Caco-2 (cell line): ENCODE measurements around the gene CERS6. TPM values are rescaled to one million over a fixed set of nuclear protein-coding genes. Genes with fewer than 3 reads are reported as not detected.

Experiments
- BruUV-seq: library from RNA; stranded (reverse); fragments of 400-500 nt; replicated peaks from 2 replicates; lab custom pipeline; 2021; lab: Mats Ljungman, UMichigan
- CTCF ChIA-PET: fragments of 300-600 bp; sonication (Branson Sonifier 250); formaldehyde crosslinking; loops from one replicate; lab custom pipeline; 2022; ENCODE audit warnings: antibody characterized with exemption; lab: Charles Lee
- POLR2A ChIA-PET: fragments of 300-600 bp; sonication (Branson Sonifier 250); formaldehyde crosslinking; loops from one replicate; lab custom pipeline; 2022; ENCODE audit warnings: antibody characterized with exemption; lab: Charles Lee
- DNase-seq, 2 experiments: peaks; one replicate each; pipeline versions ENCODE4 v3.0.0 to v3.0.0-alpha.2; 2020 to 2022
- H3K27me3 ChIP-seq: replicated peaks from 2 replicates; pipeline ENCODE4 v1.6.0; 2011; ENCODE audit warnings: low read length; ENCODE audit not compliant: control insufficient read depth, insufficient read depth
- H3K36me3 ChIP-seq: 2 replicates; pipeline ENCODE4 v1.5.1; 2011; ENCODE audit warnings: low read length; ENCODE audit not compliant: control insufficient read depth, insufficient read depth
- H3K4me1 ChIP-seq: fragments of 250-450 bp; sonication (Bioruptor Pico); 2 replicates; pipeline ENCODE4 v1.5.1; 2020; ENCODE audit warnings: mild to moderate bottlenecking
- H3K4me3 ChIP-seq: 2 replicates; pipeline ENCODE4 v1.5.1; 2011; ENCODE audit warnings: low read depth, mild to moderate bottlenecking, control low read depth, low read length
- H3K9me3 ChIP-seq: fragments of 250-450 bp; sonication (Bioruptor Pico); 2 replicates; pipeline ENCODE4 v1.5.1; 2020; ENCODE audit warnings: mild to moderate bottlenecking, moderate library complexity
- H3K27ac Mint-ChIP-seq: one replicate; pipeline ENCODE4 v1.8.0; 2022; ENCODE audit warnings: mixed read lengths; ENCODE audit not compliant: unreplicated experiment
- H3K27me3 Mint-ChIP-seq: one replicate; pipeline ENCODE4 v1.8.0; 2022; ENCODE audit warnings: mixed read lengths; ENCODE audit not compliant: insufficient read depth, unreplicated experiment
- H3K36me3 Mint-ChIP-seq: one replicate; pipeline ENCODE4 v1.8.0; 2022; ENCODE audit warnings: mild to moderate bottlenecking, mixed read lengths; ENCODE audit not compliant: insufficient read depth, unreplicated experiment
- H3K4me1 Mint-ChIP-seq: one replicate; pipeline ENCODE4 v1.8.0; 2022; ENCODE audit warnings: low read depth, mixed read lengths; ENCODE audit not compliant: unreplicated experiment
- H3K4me3 Mint-ChIP-seq: one replicate; pipeline ENCODE4 v1.8.0; 2022; ENCODE audit warnings: mild to moderate bottlenecking, moderate library complexity, mixed read lengths; ENCODE audit not compliant: unreplicated experiment
- H3K9me3 Mint-ChIP-seq: one replicate; pipeline ENCODE4 v1.8.0; 2022; ENCODE audit warnings: mixed read lengths; ENCODE audit not compliant: unreplicated experiment
- intact Hi-C: fragments of 100-400 bp; cut with micrococcal nuclease; formaldehyde crosslinking; loops from one replicate; pipeline ENCODE4 v1.10.0; 2022; ENCODE audit not compliant: unreplicated experiment
- microRNA-seq: library from miRNA; unstranded; fragments of <30 nt; microRNA quantifications from one replicate; pipeline ENCODE4 v1.2.0, GENCODE V29; 2022
- total RNA-seq: library from RNA; stranded (reverse); gene quantifications from 2 replicates; pipeline ENCODE4 v1.2.3, GENCODE V29; 2022
- TF ChIP-seq, protein P1 (sequence below), 2 experiments: fragments of 200-600 bp in 1 of 2; IDR thresholded peaks; 1 replicate in 1 of 2; 2 replicates in 1 of 2; pipeline versions ENCODE4 v1.5.1 to v1.8.0; 2011 to 2022; ENCODE audit warnings: antibody characterized with exemption in 1 of 2, control low read depth in 1 of 2, inconsistent platforms in 1 of 2, low read depth in 1 of 2, low read length in 1 of 2, mild to moderate bottlenecking in 1 of 2, moderate library complexity in 1 of 2; ENCODE audit not compliant: insufficient read depth in 1 of 2, severe bottlenecking in 1 of 2, unreplicated experiment in 1 of 2

Gene CERS6
- total RNA-seq, 1 experiment from 2014 or later = 32.7 TPM

DNA sequence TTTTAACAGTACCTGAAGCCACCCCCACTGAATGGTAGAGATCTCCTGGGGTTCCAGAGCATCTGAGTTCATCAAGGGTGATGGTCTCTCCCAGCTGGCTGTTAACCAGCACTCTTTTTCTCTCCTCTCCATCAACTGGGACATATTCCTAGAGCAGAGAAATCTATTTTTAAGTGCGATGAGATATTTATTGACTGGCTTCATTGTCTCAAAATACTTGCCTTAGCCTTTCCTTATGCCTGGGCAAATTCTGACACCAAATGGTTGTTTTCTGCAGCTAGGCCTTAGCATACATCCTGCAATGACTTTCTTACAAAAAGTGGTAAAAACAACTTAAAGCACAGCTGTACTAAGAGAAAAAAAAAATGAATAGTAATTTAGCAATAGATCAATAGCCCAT is 365.9 kb downstream of the CERS6 start:
- H3K9me3 Mint-ChIP-seq = no peaks in the 10 kb centered on the region
- Histone ChIP-seq H3K36me3 (no peaks in the 10 kb centered on the region), H3K4me3 (no peak overlapping the region), H3K4me1 (no peaks in the 10 kb centered on the region), H3K27me3 (no peaks in the 10 kb centered on the region), H3K9me3 (no peaks in the 10 kb centered on the region)
- intact Hi-C loops = no loop called here
- DNase-seq = no peak
- no TSS peak for BruUV-seq
- H3K4me1 Mint-ChIP-seq = no peaks in the 10 kb centered on the region
- ChIA-PET CTCF (no interaction called here), POLR2A (interaction anchor here (0.7 kb wide), 1 partner anchor 163 kb away, joined by 3 read pairs; no protein-coding TSS in a partner anchor)
- no peak overlapping the region for H3K4me3 Mint-ChIP-seq
- H3K27me3 Mint-ChIP-seq = no peaks in the 10 kb centered on the region
- H3K36me3 Mint-ChIP-seq = no peaks in the 10 kb centered on the region
- TF ChIP-seq, protein P1, sequence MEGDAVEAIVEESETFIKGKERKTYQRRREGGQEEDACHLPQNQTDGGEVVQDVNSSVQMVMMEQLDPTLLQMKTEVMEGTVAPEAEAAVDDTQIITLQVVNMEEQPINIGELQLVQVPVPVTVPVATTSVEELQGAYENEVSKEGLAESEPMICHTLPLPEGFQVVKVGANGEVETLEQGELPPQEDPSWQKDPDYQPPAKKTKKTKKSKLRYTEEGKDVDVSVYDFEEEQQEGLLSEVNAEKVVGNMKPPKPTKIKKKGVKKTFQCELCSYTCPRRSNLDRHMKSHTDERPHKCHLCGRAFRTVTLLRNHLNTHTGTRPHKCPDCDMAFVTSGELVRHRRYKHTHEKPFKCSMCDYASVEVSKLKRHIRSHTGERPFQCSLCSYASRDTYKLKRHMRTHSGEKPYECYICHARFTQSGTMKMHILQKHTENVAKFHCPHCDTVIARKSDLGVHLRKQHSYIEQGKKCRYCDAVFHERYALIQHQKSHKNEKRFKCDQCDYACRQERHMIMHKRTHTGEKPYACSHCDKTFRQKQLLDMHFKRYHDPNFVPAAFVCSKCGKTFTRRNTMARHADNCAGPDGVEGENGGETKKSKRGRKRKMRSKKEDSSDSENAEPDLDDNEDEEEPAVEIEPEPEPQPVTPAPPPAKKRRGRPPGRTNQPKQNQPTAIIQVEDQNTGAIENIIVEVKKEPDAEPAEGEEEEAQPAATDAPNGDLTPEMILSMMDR (IDR thresholded peaks at IDR 0.05; ENCODE audit: insufficient read depth in 1 of 2, low read depth in 1 of 2, low read length in 1 of 2, severe bottlenecking in 1 of 2, unreplicated experiment in 1 of 2) = no peak
- H3K27ac Mint-ChIP-seq = no peak overlapping the region

Small RNA genes lying within 50 kb of the gene (microRNA-seq; reads per million reads assigned to microRNA genes)
- 0.74 reads per million for gene MIR4774

Other genes starting within 250 kb of the CERS6 start
- gene STK39, start 208.7 kb upstream of the CERS6 start, total RNA-seq = 2.9 and 5.1 TPM in 2 replicates